K562 treated with DMSO at 1 percent for 48 hours (cell line): ENCODE measurements around the gene RHBDL2. TPM values are rescaled to one million over a fixed set of nuclear protein-coding genes. Genes with fewer than 3 reads are reported as not detected.

Experiments
- total RNA-seq: library from RNA; unstranded; fragments of 300-600 nt; gene quantifications from 2 replicates; pipeline ENCODE4 v1.2.3, GENCODE V29; 2022; ENCODE audit warnings: low replicate concordance; ENCODE audit errors: extremely low read depth

Gene RHBDL2
- total RNA-seq, result not detected in 2 replicates

GRCh38 chr1:38941527-38942019 is at the start of gene RHBDL2:
Gene RHBDL2, minus strand, starts transcription at chr1:38941830. Its CDS starts 22,618 bp downstream, at chr1:38919212.

GRCh38 chr1:38990738-38991637 is 49.4 kb upstream of the RHBDL2 start, which contains the start of gene AKIRIN1:
Gene AKIRIN1, plus strand, starts transcription at chr1:38991276. Its CDS starts 105 bp downstream, at chr1:38991381.

GRCh38 chr1:38881487-38881886 is 60.1 kb downstream of the RHBDL2 start, which contains the start of gene GJA9:
Gene GJA9, minus strand, starts transcription at chr1:38881587. Its CDS starts 5,489 bp downstream, at chr1:38876098.

GRCh38 chr1:38873027-38873969 is 68.3 kb downstream of the RHBDL2 start, which contains the start of gene MYCBP:
Gene MYCBP, minus strand, starts transcription at chr1:38873348. Its CDS starts 43 bp downstream, at chr1:38873305.

GRCh38 chr1:38859561-38860453 is 81.8 kb downstream of the RHBDL2 start, which contains the start of gene RRAGC:
Gene RRAGC, minus strand, starts transcription at chr1:38859772. Its CDS starts 126 bp downstream, at chr1:38859646.

Other genes with a start within 250 kb of the RHBDL2 start
- gene RRAGC, start 82.1 kb downstream of the RHBDL2 start, total RNA-seq, result not detected in 2 replicates
- gene MYCBP, start 68.5 kb downstream of the RHBDL2 start, total RNA-seq, result not detected in 2 replicates
- not detected in 2 replicates for gene GJA9, start 60.2 kb downstream of the RHBDL2 start, total RNA-seq
- gene AKIRIN1, start 49.4 kb upstream of the RHBDL2 start, total RNA-seq, result not detected in 2 replicates
- gene NDUFS5, start 84.5 kb upstream of the RHBDL2 start, total RNA-seq, result not detected in 2 replicates